Measurements from ENCODE around the gene KDM4F.

DNA sequence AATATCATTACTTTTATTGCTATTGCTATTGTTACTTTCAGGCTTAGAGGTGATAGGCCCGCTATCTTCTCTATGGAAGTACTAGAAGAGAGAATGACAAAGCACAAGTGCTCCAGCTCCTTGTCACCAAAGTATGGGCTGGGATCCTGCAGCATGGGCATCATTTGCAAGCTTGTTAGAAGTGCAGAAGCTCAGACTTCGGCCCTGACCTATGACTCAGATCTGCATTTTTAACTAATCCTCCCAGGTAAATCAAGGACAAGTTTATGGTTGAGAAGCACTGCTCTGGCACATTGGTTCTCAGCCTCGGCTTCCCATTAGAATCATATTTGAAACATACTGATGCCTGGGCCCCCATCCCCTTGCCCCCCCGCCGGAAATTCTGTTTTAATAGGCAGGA lies 31.8 kb downstream of the KDM4F start:
- TF ChIP-seq KLF9 (tag by site-specific recombination; IDR thresholded peaks at IDR 0.05; ENCODE audit: low read depth) (no peak), ZNF571 (tag by site-specific recombination; IDR thresholded peaks at IDR 0.05) (no peak), ZNF629 (tag by site-specific recombination; IDR thresholded peaks at IDR 0.05) (no peak)
- TF ChIP-seq, protein P1, sequence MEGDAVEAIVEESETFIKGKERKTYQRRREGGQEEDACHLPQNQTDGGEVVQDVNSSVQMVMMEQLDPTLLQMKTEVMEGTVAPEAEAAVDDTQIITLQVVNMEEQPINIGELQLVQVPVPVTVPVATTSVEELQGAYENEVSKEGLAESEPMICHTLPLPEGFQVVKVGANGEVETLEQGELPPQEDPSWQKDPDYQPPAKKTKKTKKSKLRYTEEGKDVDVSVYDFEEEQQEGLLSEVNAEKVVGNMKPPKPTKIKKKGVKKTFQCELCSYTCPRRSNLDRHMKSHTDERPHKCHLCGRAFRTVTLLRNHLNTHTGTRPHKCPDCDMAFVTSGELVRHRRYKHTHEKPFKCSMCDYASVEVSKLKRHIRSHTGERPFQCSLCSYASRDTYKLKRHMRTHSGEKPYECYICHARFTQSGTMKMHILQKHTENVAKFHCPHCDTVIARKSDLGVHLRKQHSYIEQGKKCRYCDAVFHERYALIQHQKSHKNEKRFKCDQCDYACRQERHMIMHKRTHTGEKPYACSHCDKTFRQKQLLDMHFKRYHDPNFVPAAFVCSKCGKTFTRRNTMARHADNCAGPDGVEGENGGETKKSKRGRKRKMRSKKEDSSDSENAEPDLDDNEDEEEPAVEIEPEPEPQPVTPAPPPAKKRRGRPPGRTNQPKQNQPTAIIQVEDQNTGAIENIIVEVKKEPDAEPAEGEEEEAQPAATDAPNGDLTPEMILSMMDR (tag by site-specific recombination; IDR thresholded peaks at IDR 0.05) = no peak
